ENCODE measurements around the gene IPCEF1.

DNA sequence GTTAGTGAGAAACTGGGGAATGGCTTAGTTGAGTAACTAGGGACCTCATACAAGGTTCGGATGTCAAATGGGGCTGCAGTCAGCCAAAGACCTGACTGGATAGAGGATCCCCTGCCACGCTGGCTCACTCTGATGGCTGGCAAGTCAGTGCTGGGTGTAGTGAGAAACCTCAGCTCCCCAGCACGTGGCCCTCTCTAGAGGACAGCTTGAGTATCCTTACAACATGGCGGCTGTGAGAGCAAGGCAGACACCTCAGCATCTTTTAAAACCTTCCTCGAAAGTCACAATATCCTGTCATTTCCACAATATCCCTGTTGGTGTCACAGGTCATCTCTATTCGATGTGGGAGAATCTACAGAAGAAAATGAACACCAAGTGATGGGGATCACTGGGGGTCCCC, 26.7 kb upstream of the IPCEF1 start:
- TF ChIP-seq ELF4 (IDR thresholded peaks at IDR 0.05) = no peak
- no peak for TF ChIP-seq L3MBTL2 (conservative IDR thresholded peaks at IDR 0.05)
- TF ChIP-seq BHLHE40 (IDR thresholded peaks at IDR 0.05; ENCODE audit: borderline replicate concordance) = no peak
- TF ChIP-seq, protein P1, sequence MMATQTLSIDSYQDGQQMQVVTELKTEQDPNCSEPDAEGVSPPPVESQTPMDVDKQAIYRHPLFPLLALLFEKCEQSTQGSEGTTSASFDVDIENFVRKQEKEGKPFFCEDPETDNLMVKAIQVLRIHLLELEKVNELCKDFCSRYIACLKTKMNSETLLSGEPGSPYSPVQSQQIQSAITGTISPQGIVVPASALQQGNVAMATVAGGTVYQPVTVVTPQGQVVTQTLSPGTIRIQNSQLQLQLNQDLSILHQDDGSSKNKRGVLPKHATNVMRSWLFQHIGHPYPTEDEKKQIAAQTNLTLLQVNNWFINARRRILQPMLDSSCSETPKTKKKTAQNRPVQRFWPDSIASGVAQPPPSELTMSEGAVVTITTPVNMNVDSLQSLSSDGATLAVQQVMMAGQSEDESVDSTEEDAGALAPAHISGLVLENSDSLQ (IDR thresholded peaks at IDR 0.05) = no peak
- TF ChIP-seq SUZ12 (IDR thresholded peaks at IDR 0.05) = no peak
- no peak for TF ChIP-seq FOXK2 (IDR thresholded peaks at IDR 0.05)
- no peak for TF ChIP-seq ZNF384 (IDR thresholded peaks at IDR 0.05)
- TF ChIP-seq FOXA1 (IDR thresholded peaks at IDR 0.05) = no peak
- TF ChIP-seq SP1 (IDR thresholded peaks at IDR 0.05) = no peak
- TF ChIP-seq ARNT (IDR thresholded peaks at IDR 0.05) = no peak
- no peak for TF ChIP-seq FOXM1 (IDR thresholded peaks at IDR 0.05; ENCODE audit: borderline replicate concordance)
